IMR-90 (cell line): ENCODE data around the gene ESRRB. TPM values are rescaled to one million over a fixed set of nuclear protein-coding genes. Genes with fewer than 3 reads are reported as not detected.

Source experiments
- ATAC-seq: fragments of 200-7000 bp; cut with Tn5 transposase; 2 replicates; pipeline ENCODE4 v1.9.1; 2020; ENCODE audit warnings: low read depth, mild to moderate bottlenecking, moderate library complexity
- BruUV-seq: library from RNA; stranded (reverse); fragments of 400-500 nt; replicated peaks from 2 replicates; lab custom pipeline; 2021; lab: Mats Ljungman, UMichigan
- CTCF ChIA-PET: fragments of 300-600 bp; formaldehyde crosslinking; extraction: SDS; loops from one replicate; lab custom pipeline; 2021; ENCODE audit warnings: antibody characterized with exemption; lab: Yijun Ruan, JAX
- POLR2A ChIA-PET: fragments of 300-600 bp; sonication (Branson Sonifier 250); formaldehyde crosslinking; loops from one replicate; lab custom pipeline; 2022; ENCODE audit warnings: antibody characterized with exemption; ENCODE audit not compliant: unreplicated experiment; lab: Charles Lee
- DNase-seq: peaks from one replicate; pipeline ENCODE4 v3.0.0; 2013
- H2AFZ ChIP-seq: replicated peaks from 2 replicates; pipeline ENCODE3; 2013; ENCODE audit warnings: low read length, mild to moderate bottlenecking; ENCODE audit not compliant: poor library complexity
- H2AK5ac ChIP-seq: 2 replicates; pipeline ENCODE4 v1.6.1; 2013; ENCODE audit warnings: low read depth, low read length, inconsistent platforms
- H2AK9ac ChIP-seq: replicated peaks from 2 replicates; pipeline ENCODE3; 2013; ENCODE audit warnings: mild to moderate bottlenecking, low read depth, low read length, moderate library complexity; ENCODE audit not compliant: poor library complexity
- H2BK120ac ChIP-seq: 2 replicates; pipeline ENCODE4 v1.6.1; 2013; ENCODE audit warnings: low read depth, low read length, inconsistent platforms
- H2BK15ac ChIP-seq: 3 replicates; pipeline ENCODE4 v1.6.1; 2013; ENCODE audit warnings: low read depth, low read length, inconsistent platforms
- H2BK20ac ChIP-seq: 2 replicates; pipeline ENCODE4 v1.6.1; 2013; ENCODE audit warnings: low read depth, mild to moderate bottlenecking, inconsistent platforms, low read length, moderate library complexity
- H2BK5ac ChIP-seq: 2 replicates; pipeline ENCODE4 v1.6.1; 2013; ENCODE audit warnings: mild to moderate bottlenecking, low read depth, low read length, inconsistent platforms; ENCODE audit not compliant: poor library complexity, severe bottlenecking
- H3K14ac ChIP-seq: replicated peaks from 2 replicates; pipeline ENCODE4 v1.6.1; 2013; ENCODE audit warnings: low read depth, low read length, inconsistent platforms
- H3K18ac ChIP-seq: 2 replicates; pipeline ENCODE4 v1.6.1; 2013; ENCODE audit warnings: low read depth, low read length, control low read depth
- H3K23ac ChIP-seq: 2 replicates; pipeline ENCODE4 v1.6.1; 2013; ENCODE audit warnings: low read depth, low read length, inconsistent platforms
- H3K27ac ChIP-seq: 2 replicates; pipeline ENCODE4 v1.5.1; 2013; ENCODE audit warnings: mild to moderate bottlenecking, control low read depth, low read length; ENCODE audit not compliant: insufficient read depth
- H3K27me3 ChIP-seq: 2 replicates; pipeline ENCODE4 v1.6.1; 2013; ENCODE audit warnings: low read length; ENCODE audit not compliant: control insufficient read depth, insufficient read depth
- H3K36me3 ChIP-seq: 2 replicates; pipeline ENCODE4 v1.6.1; 2013; ENCODE audit warnings: low read length, mixed read lengths; ENCODE audit not compliant: control insufficient read depth, insufficient read depth
- H3K4ac ChIP-seq: 2 replicates; pipeline ENCODE4 v1.6.1; 2013; ENCODE audit warnings: low read depth, low read length, inconsistent platforms
- H3K4me1 ChIP-seq: 2 replicates; pipeline ENCODE4 v1.6.1; 2013; ENCODE audit warnings: low read length, mixed read lengths; ENCODE audit not compliant: control insufficient read depth, insufficient read depth
- H3K4me2 ChIP-seq: 2 replicates; pipeline ENCODE4 v1.6.1; 2013; ENCODE audit warnings: low read depth, mild to moderate bottlenecking, control low read depth, low read length, moderate library complexity
- H3K4me3 ChIP-seq: 2 replicates; pipeline ENCODE4 v1.5.1; 2013; ENCODE audit warnings: low read depth, mild to moderate bottlenecking, control low read depth, low read length, moderate library complexity; ENCODE audit not compliant: insufficient read depth
- H3K56ac ChIP-seq: 2 replicates; pipeline ENCODE4 v1.6.1; 2013; ENCODE audit warnings: low read length, inconsistent platforms; ENCODE audit not compliant: insufficient read depth; ENCODE audit errors: extremely low read depth
- H3K79me1 ChIP-seq, 2 experiments: 2 replicates each; pipeline ENCODE4 v1.6.1; 2013; ENCODE audit warnings: low read length in 2 of 2, inconsistent platforms in 1 of 2, low read depth in 1 of 2
- H3K9ac ChIP-seq: 2 replicates; pipeline ENCODE4 v1.6.1; 2013; ENCODE audit warnings: low read depth, low read length, control low read depth
- H3K9me1 ChIP-seq: 2 replicates; pipeline ENCODE4 v1.6.1; 2013; ENCODE audit warnings: low read length, inconsistent platforms; ENCODE audit not compliant: insufficient read depth
- H3K9me3 ChIP-seq: 2 replicates; pipeline ENCODE4 v1.6.1; 2013; ENCODE audit warnings: low read length; ENCODE audit not compliant: control insufficient read depth, insufficient read depth
- H4K20me1 ChIP-seq: 2 replicates; pipeline ENCODE4 v1.6.1; 2013; ENCODE audit warnings: low read length, inconsistent platforms; ENCODE audit not compliant: insufficient read depth
- H4K5ac ChIP-seq: 2 replicates; pipeline ENCODE4 v1.6.1; 2013; ENCODE audit warnings: mild to moderate bottlenecking, low read depth, low read length, control low read depth
- H4K8ac ChIP-seq, 2 experiments: 2 replicates each; pipeline ENCODE4 v1.6.1; 2013; ENCODE audit warnings: low read depth in 2 of 2, low read length in 2 of 2, control low read depth in 1 of 2, inconsistent platforms in 1 of 2
- H4K91ac ChIP-seq: 2 replicates; pipeline ENCODE4 v1.6.1; 2013; ENCODE audit warnings: low read depth, low read length, inconsistent platforms; ENCODE audit not compliant: insufficient read depth
- BHLHE40 ChIP-seq: fragments of 150-350 bp; IDR thresholded peaks from 2 replicates; pipeline ENCODE4 v1.6.1; 2016; ENCODE audit warnings: mild to moderate bottlenecking, low read depth, low read length
- CEBPB ChIP-seq: IDR thresholded peaks from 2 replicates; pipeline ENCODE4 v1.6.1; 2012; ENCODE audit warnings: low read depth, low read length, improper control_type of control experiment
- CHD1 ChIP-seq: IDR thresholded peaks from 2 replicates; pipeline ENCODE4 v1.6.1; 2012; ENCODE audit warnings: low read depth, low read length, improper control_type of control experiment
- CTCF ChIP-seq: conservative IDR thresholded peaks from 2 replicates; pipeline ENCODE4 v1.5.1; 2012; ENCODE audit warnings: mild to moderate bottlenecking, low read depth, low read length, improper control_type of control experiment
- ELK1 ChIP-seq: fragments of 150-350 bp; IDR thresholded peaks from 2 replicates; pipeline ENCODE4 v1.6.1; 2016; ENCODE audit warnings: low read depth, mild to moderate bottlenecking, low read length, moderate library complexity, borderline replicate concordance
- FOS ChIP-seq: fragments of 150-350 bp; IDR thresholded peaks from 2 replicates; pipeline ENCODE4 v1.6.1; 2016; ENCODE audit warnings: low read depth, low read length
- MAFK ChIP-seq: IDR thresholded peaks from 2 replicates; pipeline ENCODE4 v1.6.1; 2012; ENCODE audit warnings: low read depth, low read length, improper control_type of control experiment
- MAZ ChIP-seq: IDR thresholded peaks from 2 replicates; pipeline ENCODE4 v1.6.1; 2012; ENCODE audit warnings: low read depth, mild to moderate bottlenecking, low read length, improper control_type of control experiment, moderate library complexity, borderline replicate concordance
- MXI1 ChIP-seq: IDR thresholded peaks from 2 replicates; pipeline ENCODE4 v1.6.1; 2012; ENCODE audit warnings: low read depth, mild to moderate bottlenecking, low read length, moderate library complexity, borderline replicate concordance
- NFE2L2 ChIP-seq: fragments of 150-350 bp; IDR thresholded peaks from 2 replicates; pipeline ENCODE4 v1.6.1; 2016; ENCODE audit warnings: low read depth, mild to moderate bottlenecking, low read length
- POLR2A ChIP-seq: IDR thresholded peaks from 2 replicates; pipeline ENCODE4 v1.6.1; 2012; ENCODE audit warnings: mild to moderate bottlenecking, low read depth, low read length
- RAD21 ChIP-seq: IDR thresholded peaks from 2 replicates; pipeline ENCODE4 v1.6.1; 2012; ENCODE audit warnings: low read length, improper control_type of control experiment
- RCOR1 ChIP-seq: IDR thresholded peaks from 2 replicates; pipeline ENCODE4 v1.6.1; 2012; ENCODE audit warnings: mild to moderate bottlenecking, low read length, improper control_type of control experiment; ENCODE audit not compliant: insufficient replicate concordance
- RFX5 ChIP-seq: IDR thresholded peaks from 2 replicates; pipeline ENCODE4 v1.8.0; 2012; ENCODE audit warnings: low read depth, mild to moderate bottlenecking, low read length, moderate library complexity
- SMC3 ChIP-seq: fragments of 150-350 bp; IDR thresholded peaks from 2 replicates; pipeline ENCODE4 v1.6.1; 2016; ENCODE audit warnings: low read depth, mild to moderate bottlenecking, antibody characterized with exemption, low read length, moderate library complexity
- USF2 ChIP-seq: fragments of 150-350 bp; IDR thresholded peaks from 2 replicates; pipeline ENCODE4 v1.6.1; 2017; ENCODE audit warnings: mild to moderate bottlenecking, antibody characterized with exemption, low read length, low read depth
- WGBS, 2 experiments: methylation state at CpG; one replicate each; pipeline versions ENCODE4 v1.1.5 to v1.1.7; 2013; ENCODE audit warnings: missing lambda C conversion rate in 2 of 2; ENCODE audit not compliant: insufficient read length in 1 of 2; ENCODE audit errors: extremely low coverage in 2 of 2; 5-methylcytosine and 5-hydroxymethylcytosine counted together
- dilution Hi-C: fragments of 300-500 bp; cut with HindIII; formaldehyde crosslinking; loops from one replicate; pipeline ENCODE4 v1.14.3; 2018; ENCODE audit warnings: low sequenced_read_pairs; ENCODE audit not compliant: unreplicated experiment
- in situ Hi-C: fragments of 300-500 bp; cut with MboI; formaldehyde crosslinking; loops from 3 replicates; pipeline ENCODE4 v1.14.3; 2019; ENCODE audit warnings: low sequenced_read_pairs, inconsistent platforms, mixed read lengths
- intact Hi-C: fragments of 100-400 bp; cut with micrococcal nuclease; formaldehyde crosslinking; loops from 2 replicates; pipeline ENCODE4 v1.10.0; 2022
- polyA plus RNA-seq, 3 experiments: library from polyadenylated mRNA; depleted of rRNA; stranded (reverse); fragments of >200 nt; gene quantifications; 2 replicates each; pipeline ENCODE4 v1.2.3, GENCODE V29; 2012; ENCODE audit warnings: low replicate concordance in 1 of 3
- total RNA-seq: library from RNA; depleted of rRNA; stranded (reverse); fragments of >200 nt; gene quantifications from 2 replicates; pipeline ENCODE4 v1.2.3, GENCODE V29; 2012

ESRRB gene
- total and polyA plus RNA-seq, 2 of the 4 experiments (the other 2 are of a cell fraction) = not detected

DNA sequence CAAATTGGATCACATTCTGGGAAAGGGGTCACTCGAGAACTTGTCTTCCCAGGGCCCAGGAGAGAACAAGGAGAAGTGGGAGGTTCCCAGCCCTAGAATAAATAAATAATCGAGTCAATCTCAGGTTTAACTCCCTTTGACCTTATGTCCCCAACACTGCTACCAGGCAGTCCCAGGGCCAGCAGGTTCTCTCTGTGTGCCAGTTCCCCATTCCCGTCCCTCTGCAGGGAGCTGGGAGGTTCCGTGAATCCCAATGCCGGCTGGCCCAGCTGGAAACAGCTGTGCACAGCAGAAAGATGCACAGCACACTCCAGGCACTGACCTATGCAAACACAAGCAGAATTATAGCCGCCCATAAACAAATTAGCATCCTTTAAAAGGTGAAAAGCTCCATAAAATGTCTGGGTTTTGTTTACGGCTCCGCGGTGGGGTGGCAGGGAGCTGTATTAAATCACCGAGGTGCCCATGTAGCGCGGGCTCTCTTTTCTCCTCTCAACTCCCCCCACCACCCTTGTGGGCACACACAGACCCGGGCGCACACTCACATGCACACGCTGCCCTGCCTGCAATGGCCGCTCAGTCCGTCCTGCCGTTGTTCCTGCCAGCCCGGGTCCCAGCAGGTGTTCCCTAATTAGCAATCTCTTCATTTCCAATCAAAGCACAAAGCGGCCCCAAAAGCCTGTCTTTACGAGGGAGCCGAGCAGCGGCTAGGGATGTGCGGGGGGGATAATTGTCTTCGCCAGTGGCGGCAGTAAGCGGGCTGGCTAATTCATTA, 46.6 kb upstream of the ESRRB start:
- H2AK9ac ChIP-seq = no peak overlapping the region
- peaks cover 34% of the 10 kb centered on the region for H3K27me3 ChIP-seq
- no peak overlapping the region for H3K27ac ChIP-seq
- no peak overlapping the region for H3K4me3 ChIP-seq
- H3K79me1 ChIP-seq = no peaks in the 10 kb centered on the region
- H3K9me3 ChIP-seq = no peaks in the 10 kb centered on the region
- intact Hi-C loops (no loop called here), in situ Hi-C loops (no loop called here), dilution Hi-C loops (no loop called here)
- H4K5ac ChIP-seq = no peak overlapping the region
- no peak overlapping the region for H3K14ac ChIP-seq
- H4K8ac ChIP-seq = no peak overlapping the region
- DNase-seq (no peak), ATAC-seq (no peak)
- WGBS, 2 experiments = 6% methylated on average over 3 of the region's 27 CpGs; no CpG with 5 or more reads in 1 of the 2 experiments
- no peak overlapping the region for H2BK15ac ChIP-seq
- no peak overlapping the region for H3K4me2 ChIP-seq
- no peak overlapping the region for H2BK120ac ChIP-seq
- H3K56ac ChIP-seq = no peak overlapping the region
- no peak overlapping the region for H3K9ac ChIP-seq
- H2AK5ac ChIP-seq = no peak overlapping the region
- H3K4me1 ChIP-seq = no peaks in the 10 kb centered on the region
- H4K20me1 ChIP-seq = no peaks in the 10 kb centered on the region
- H2AFZ ChIP-seq = no peak overlapping the region
- no peak overlapping the region for H3K4ac ChIP-seq
- H2BK5ac ChIP-seq = no peak overlapping the region
- no peak overlapping the region for H2BK20ac ChIP-seq
- no peak overlapping the region for H3K23ac ChIP-seq
- ChIA-PET POLR2A (no interaction called here), CTCF (no interaction called here)
- H3K36me3 ChIP-seq = no peaks in the 10 kb centered on the region
- TF ChIP-seq USF2 (no peak), MAZ (no peak), RCOR1 (no peak), CTCF (no peak), MXI1 (no peak), NFE2L2 (no peak), CHD1 (no peak), RAD21 (no peak), RFX5 (no peak), ELK1 (no peak), FOS (no peak), POLR2A (no peak), SMC3 (no peak), MAFK (no peak), CEBPB (no peak), BHLHE40 (no peak)
- BruUV-seq = no TSS peak
- no peak overlapping the region for H4K91ac ChIP-seq
- H3K9me1 ChIP-seq = no peaks in the 10 kb centered on the region
- H3K18ac ChIP-seq = no peak overlapping the region
